ENCODE data around the gene VPS13A.
"Not testable (repeated sequence)": the region's sequence is repeated elsewhere in the genome, so short reads cannot be mapped to it uniquely, and the experiment has no call there.

VPS13A gene

DNA sequence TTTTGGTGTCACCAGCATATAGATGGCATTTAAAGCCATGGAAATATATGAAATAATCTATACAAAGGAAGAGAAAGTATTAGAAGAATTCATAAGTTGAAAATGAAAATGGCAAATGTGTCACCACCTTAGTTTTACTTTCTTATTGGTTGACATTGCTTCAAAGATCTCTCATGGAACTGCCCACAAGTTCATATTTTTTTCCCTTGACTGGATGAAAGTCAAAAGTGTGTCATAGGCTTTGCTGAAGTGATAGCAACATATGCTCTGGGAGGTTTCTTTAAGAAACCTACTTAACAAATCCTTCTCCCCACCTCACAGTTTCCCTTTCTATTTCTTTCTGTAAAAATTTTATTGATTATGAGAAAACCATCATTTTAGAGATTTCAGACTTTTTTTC lies 127.2 kb downstream of the VPS13A start:
- no peak for DNase-seq (ENCODE audit: low read depth)

- DNase-seq (ENCODE audit: low read depth), result peak; percentile 17
Observed at GRCh38 chr9:77305622-77306400, 128.5 kb downstream of the VPS13A start.

- no peak for DNase-seq (ENCODE audit: low read depth)
Observed at GRCh38 chr9:77307166-77307565, 129.8 kb downstream of the VPS13A start.

DNA sequence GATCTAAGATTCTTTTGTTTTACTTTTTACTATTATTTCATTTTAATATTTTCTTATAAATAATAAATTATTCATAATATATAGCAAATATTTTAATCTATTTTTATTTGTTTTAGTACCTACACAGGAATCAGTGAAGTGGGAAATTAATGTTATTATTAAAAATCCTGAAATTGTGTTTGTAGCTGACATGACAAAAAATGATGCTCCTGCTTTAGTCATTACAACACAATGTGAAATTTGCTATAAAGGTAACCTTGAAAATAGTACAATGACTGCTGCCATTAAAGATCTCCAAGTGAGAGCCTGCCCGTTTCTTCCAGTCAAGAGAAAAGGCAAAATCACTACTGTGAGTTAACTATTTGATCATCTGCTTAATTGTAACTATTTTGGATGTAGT lies 138.7 kb downstream of the VPS13A start:
- no peak for DNase-seq (ENCODE audit: low read depth)

- DNase-seq (ENCODE audit: low read depth), result no peak
Observed at GRCh38 chr9:77325058-77325457, 147.7 kb downstream of the VPS13A start.

- no peak for DNase-seq (ENCODE audit: low read depth)
Observed at GRCh38 chr9:77328102-77328501, 150.8 kb downstream of the VPS13A start.

DNA sequence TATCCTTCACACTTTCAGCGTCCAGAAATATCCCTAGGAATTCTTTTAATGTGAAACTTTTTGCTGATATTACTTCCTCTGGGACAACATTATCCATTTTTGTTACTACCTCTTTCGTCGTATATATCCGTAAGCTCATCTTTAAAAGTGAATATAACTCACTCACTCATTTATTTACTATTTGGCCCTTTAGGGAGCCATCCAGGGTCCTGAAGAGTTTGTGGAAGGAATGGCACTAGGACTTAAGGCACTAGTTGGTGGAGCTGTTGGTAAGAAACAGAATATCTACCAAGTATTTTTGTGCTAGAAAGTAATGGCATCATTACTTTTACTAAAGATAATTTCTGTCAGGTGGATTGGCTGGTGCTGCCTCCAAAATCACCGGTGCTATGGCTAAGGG lies 192.7 kb downstream of the VPS13A start:
- no peak for DNase-seq (ENCODE audit: low read depth)

GRCh38 chr9:77374266-77374665 lies 196.9 kb downstream of the VPS13A start:
- no peak for DNase-seq (ENCODE audit: low read depth)

DNA sequence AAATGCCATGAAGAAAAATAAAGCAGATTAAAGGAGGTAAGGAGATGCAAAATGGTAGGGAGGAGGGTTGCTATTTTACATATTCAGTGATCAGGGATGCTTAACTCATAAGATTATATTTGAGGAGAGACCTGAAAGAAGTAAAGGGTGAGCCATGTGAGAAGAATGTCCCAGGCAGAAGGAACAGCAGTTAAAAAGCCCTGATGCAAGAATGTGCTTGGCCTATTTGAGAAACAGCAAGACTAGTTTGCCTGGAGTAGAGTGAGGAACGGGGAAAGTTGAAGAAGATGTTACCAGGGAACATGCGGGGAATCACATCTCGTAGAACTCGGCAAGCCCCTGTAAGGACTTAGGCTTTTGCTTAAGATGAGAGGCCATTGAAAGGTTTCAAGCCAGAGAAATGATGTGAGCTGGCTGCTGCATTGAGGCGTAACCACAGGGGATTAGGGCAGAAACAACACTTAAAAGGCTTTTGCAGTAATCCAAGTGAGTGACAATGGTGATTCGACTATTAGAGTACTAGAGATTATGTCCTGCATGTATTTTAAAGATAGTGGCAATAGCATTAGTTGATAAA lies 198.7 kb downstream of the VPS13A start:
- DNase-seq (ENCODE audit: low read depth), result peak; percentile 3

DNA sequence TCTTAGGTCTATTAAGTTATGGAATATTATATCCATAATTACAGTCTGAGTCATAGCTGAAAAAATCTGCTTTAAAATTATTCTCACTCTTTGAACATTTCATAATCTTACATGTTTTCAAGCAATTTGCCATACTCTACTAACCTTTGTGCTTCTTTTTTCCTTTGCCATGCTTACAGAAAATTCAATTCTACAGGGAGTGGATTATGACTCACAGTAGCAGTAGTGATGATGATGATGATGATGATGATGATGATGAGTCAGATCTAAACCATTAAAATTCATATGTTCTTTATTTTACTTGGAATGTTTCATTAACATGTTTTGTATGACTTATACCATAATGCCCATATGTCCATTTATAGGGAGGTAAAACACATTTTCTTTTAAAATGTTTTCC lies 207.1 kb downstream of the VPS13A start:
- no peak for DNase-seq (ENCODE audit: low read depth)

DNA sequence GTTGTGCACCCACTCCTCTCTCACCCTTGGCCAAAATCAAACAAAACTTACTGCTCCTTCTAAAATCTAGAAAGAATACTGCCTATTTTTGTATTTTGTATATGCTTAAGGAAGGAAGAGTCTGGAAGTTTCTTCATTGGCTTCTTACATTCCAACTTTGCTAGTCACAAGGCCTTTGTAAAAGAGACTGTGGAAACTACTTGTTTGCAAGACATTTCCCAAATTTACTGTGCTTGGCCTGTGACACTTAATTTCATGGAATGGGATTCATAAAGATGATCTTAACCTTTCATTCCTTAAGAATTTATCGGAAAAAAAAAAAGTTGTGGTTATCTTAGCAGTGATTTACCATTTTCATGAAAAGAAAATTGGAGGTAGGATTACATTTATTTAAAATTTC lies 208.9 kb downstream of the VPS13A start:
- DNase-seq (ENCODE audit: low read depth), result peak; percentile 50

DNA sequence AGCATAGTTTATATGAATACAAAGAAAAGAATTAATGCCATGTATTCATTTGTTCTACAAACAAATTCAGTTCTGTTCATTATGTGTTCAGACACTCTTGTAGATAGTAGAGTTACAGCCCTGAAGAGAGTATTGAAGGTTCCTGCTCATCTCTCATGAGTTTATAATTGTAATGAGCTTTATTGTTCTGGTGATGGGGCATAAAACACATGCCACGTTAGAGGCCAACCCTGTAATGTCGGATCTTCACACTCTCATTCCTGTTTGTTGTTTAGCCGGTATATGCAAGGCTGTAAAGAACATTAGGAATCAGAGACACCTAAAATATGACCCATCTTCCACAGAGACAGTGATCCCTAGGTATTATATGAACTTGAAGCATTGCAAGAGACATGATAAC lies 214.5 kb downstream of the VPS13A start:
- no peak for DNase-seq (ENCODE audit: low read depth)

DNA sequence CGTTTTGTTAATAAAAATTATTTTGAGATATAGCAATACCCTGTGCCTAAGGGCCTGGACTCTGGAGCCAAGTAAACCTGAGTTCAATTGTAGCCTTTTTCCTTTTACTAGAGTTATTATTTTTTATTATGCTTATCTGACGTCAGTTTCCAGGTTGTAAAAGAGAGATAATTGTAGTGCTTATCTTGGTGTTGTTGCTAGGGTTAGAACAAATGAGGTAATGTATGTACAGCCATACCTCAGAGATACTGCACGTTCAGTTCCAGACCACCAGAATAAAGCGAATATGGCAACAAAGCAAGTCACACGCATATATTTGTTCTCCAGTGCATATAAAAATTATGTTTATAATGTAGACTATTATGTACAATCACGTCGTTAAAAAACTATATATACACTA lies 215.0 kb downstream of the VPS13A start:
- no peak for DNase-seq (ENCODE audit: low read depth)

GRCh38 chr9:77398581-77398980 lies 221.2 kb downstream of the VPS13A start:
- DNase-seq (ENCODE audit: low read depth), result not testable (repeated sequence)

- DNase-seq (ENCODE audit: low read depth), result no peak
Observed at GRCh38 chr9:77399964-77400363, 222.6 kb downstream of the VPS13A start.

DNA sequence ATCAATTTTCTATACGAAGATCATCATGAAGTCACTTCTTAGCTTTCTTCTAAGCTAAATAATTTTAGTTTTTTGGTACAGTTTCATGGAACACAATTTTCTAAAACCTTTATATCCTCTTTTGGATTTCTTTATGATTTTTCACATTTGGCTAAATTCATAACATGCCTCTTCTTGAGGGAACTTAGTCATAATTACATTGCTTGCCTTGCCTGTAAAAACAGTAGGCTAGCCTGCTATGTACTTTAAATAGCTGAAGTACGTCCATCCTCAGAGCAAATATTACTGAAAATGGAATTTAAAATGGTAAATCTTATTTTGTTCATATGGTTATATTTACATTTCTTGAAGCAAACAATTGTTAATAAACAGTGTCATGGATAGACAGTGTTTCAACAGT lies 225.0 kb downstream of the VPS13A start:
- no peak for DNase-seq (ENCODE audit: low read depth)

GRCh38 chr9:77403239-77403638 lies 225.9 kb downstream of the VPS13A start:
- no peak for DNase-seq (ENCODE audit: low read depth)

DNA sequence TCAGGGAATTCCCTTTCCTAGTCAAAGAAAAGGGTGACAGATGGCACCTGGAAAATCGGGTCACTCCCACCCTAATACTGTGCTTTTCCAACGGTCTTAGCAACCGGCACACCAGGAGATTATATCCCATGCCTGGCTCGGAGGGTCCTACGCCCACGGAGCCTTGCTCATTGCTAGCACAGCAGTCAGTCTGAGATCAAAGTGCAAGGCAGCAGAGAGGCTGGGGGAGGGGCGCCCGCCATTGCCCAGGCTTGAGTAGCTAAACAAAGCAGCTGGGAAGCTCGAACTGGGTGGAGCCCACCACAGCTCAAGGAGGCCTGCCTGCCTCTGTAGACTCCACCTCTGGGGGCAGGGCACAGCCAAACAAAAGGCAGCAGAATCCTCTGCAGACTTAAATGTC lies 231.2 kb downstream of the VPS13A start:
- DNase-seq (ENCODE audit: low read depth), result not testable (repeated sequence)

DNA sequence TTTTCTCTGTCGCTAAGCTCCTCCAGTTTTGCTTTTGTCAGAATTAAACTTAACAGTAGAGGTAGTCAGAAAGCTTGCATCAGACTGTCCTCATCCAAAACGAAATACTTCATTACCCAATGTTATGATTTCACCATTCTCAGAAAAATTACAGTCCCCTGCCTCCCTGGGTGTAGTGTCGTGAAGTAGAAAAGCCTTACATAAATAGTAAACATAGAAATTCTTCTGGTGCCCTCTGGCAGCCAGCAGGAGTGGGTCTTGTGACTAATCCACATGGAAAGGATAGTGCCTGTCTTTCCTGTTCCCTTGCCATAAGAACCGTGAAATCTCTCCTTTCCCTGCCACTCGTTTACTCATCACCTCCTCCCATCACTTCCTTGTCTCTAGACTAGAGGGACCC lies 240.2 kb downstream of the VPS13A start:
- peak; percentile 68 for DNase-seq (ENCODE audit: low read depth)

- DNase-seq (ENCODE audit: low read depth), result no peak
Observed at GRCh38 chr9:77418226-77418625, 240.9 kb downstream of the VPS13A start.

GRCh38 chr9:77420641-77421040 lies 243.3 kb downstream of the VPS13A start:
- DNase-seq (ENCODE audit: low read depth), result no peak

GRCh38 chr9:77421506-77422265 lies 244.4 kb downstream of the VPS13A start:
- DNase-seq (ENCODE audit: low read depth), result no peak

- no peak for DNase-seq (ENCODE audit: low read depth)
Observed at GRCh38 chr9:77422969-77423368, 245.6 kb downstream of the VPS13A start.
